K562 (cell line): ENCODE results near the gene IL1B. TPM values are rescaled to one million over a fixed set of nuclear protein-coding genes. Genes with fewer than 3 reads are reported as not detected.

Experiments used
- ATAC-seq: fragments of 200-7000 bp; cut with Tn5 transposase; 3 replicates; pipeline ENCODE4 v1.9.1; 2020; ENCODE audit warnings: moderate library complexity
- BruUV-seq: library from RNA; stranded (reverse); fragments of 400-500 nt; replicated peaks from 2 replicates; lab custom pipeline; 2021; lab: Mats Ljungman, UMichigan
- CTCF ChIA-PET: fragments of 300-600 bp; formaldehyde crosslinking; extraction: SDS; loops from one replicate; lab custom pipeline; 2021; ENCODE audit warnings: low intra/inter-chr PET ratio; lab: Yijun Ruan, JAX
- POLR2A ChIA-PET: fragments of 300-600, 350-650 bp; sonication (Branson Sonifier 250); formaldehyde crosslinking; extraction: SDS; loops from one replicate; lab custom pipeline; 2021; ENCODE audit warnings: antibody characterized with exemption, inconsistent platforms; lab: Yijun Ruan, JAX
- DNase-seq, 4 experiments: peaks; one replicate each; pipeline versions ENCODE4 v3.0.0 to v3.0.0-alpha.2; 2011 to 2018; ENCODE audit warnings: low spot score in 3 of 4, mixed read lengths in 3 of 4; ENCODE audit errors: extremely low read depth in 1 of 4
- FAIRE-seq: peaks from 2 replicates; lab custom pipeline; 2011; peaks lifted over from hg19 to GRCh38; lab: Jason Lieb, UNC
- H2AFZ ChIP-seq: 2 replicates; pipeline ENCODE4 v1.6.0; 2011; ENCODE audit warnings: low read depth, low read length, control low read depth, inconsistent platforms
- H3K27ac ChIP-seq: fragments of 200-600 bp; 3 replicates; pipeline ENCODE4 v1.8.0; 2011; ENCODE audit warnings: low read depth, mild to moderate bottlenecking, control low read depth, inconsistent platforms, low read length, moderate library complexity, mixed read lengths; ENCODE audit errors: extremely low read depth
- H3K27me3 ChIP-seq, 2 experiments: fragments of 300-600 bp in 1 of 2; 2 replicates in 1 of 2; 3 replicates in 1 of 2; pipeline versions ENCODE4 v1.6.0 to v1.8.0; 2011; ENCODE audit warnings: inconsistent platforms in 2 of 2, low read length in 2 of 2, mild to moderate bottlenecking in 1 of 2, mixed read lengths in 1 of 2, moderate library complexity in 1 of 2; ENCODE audit not compliant: control insufficient read depth in 2 of 2, insufficient read depth in 2 of 2
- H3K36me3 ChIP-seq: fragments of 300-600 bp; 3 replicates; pipeline ENCODE4 v1.8.0; 2011; ENCODE audit warnings: mild to moderate bottlenecking, low read length, inconsistent platforms; ENCODE audit not compliant: control insufficient read depth, insufficient read depth
- H3K4me1 ChIP-seq, 2 experiments: fragments of 200-600 bp in 1 of 2; replicated peaks in 1 of 2; 2 replicates in 1 of 2; 3 replicates in 1 of 2; pipeline versions ENCODE4 v1.5.1 to v1.8.0; 2011; ENCODE audit warnings: inconsistent platforms in 2 of 2, low read length in 2 of 2, mild to moderate bottlenecking in 1 of 2, mixed read lengths in 1 of 2, moderate library complexity in 1 of 2; ENCODE audit not compliant: control insufficient read depth in 2 of 2, insufficient read depth in 2 of 2
- H3K4me2 ChIP-seq: 2 replicates; pipeline ENCODE4 v1.6.1; 2011; ENCODE audit warnings: low read length, control low read depth, inconsistent platforms, mixed read lengths; ENCODE audit not compliant: insufficient read depth
- H3K4me3 ChIP-seq: fragments of 200-600 bp; sonication (generic), shearing (Covaris generic); 2 replicates; pipeline ENCODE4 v1.5.1; 2016; ENCODE audit warnings: control low read depth, inconsistent platforms
- H3K79me2 ChIP-seq: fragments of 200-600 bp; 3 replicates; pipeline ENCODE4 v1.8.0; 2011; ENCODE audit warnings: low read length, inconsistent platforms; ENCODE audit not compliant: control insufficient read depth, insufficient read depth
- H3K9ac ChIP-seq, 2 experiments: 2 replicates each; pipeline versions ENCODE4 v1.6.0 to v1.6.1; 2011; ENCODE audit warnings: low read depth in 2 of 2, low read length in 2 of 2, control low read depth in 1 of 2, inconsistent platforms in 1 of 2, mild to moderate bottlenecking in 1 of 2, mixed read lengths in 1 of 2; ENCODE audit not compliant: insufficient read depth in 1 of 2
- H3K9me1 ChIP-seq: one replicate; pipeline ENCODE4 v1.6.0; 2011; ENCODE audit warnings: inconsistent platforms, mild to moderate bottlenecking, low read length, moderate library complexity; ENCODE audit not compliant: control insufficient read depth, insufficient read depth
- H3K9me3 ChIP-seq: replicated peaks from 2 replicates; pipeline ENCODE4 v1.5.1; 2011; ENCODE audit warnings: low read depth, low read length, inconsistent platforms; ENCODE audit not compliant: control insufficient read depth, insufficient read depth
- H4K20me1 ChIP-seq: replicated peaks from 2 replicates; pipeline ENCODE4 v1.6.1; 2011; ENCODE audit warnings: low read length, inconsistent platforms, mixed read lengths; ENCODE audit not compliant: control insufficient read depth, insufficient read depth
- CBX3 ChIP-seq, 2 experiments: IDR thresholded peaks; 1 replicate in 1 of 2; 2 replicates in 1 of 2; pipeline ENCODE4 v1.6.1; 2012; ENCODE audit warnings: inconsistent platforms in 2 of 2, low read length in 2 of 2, borderline replicate concordance in 1 of 2, control low read depth in 1 of 2
- DMBX1 ChIP-seq: fragments of 250-450 bp; sonication (Bioruptor Pico); IDR thresholded peaks from 2 replicates; pipeline ENCODE4 v1.8.0; 2022; ENCODE audit warnings: inconsistent platforms, mild to moderate bottlenecking, moderate library complexity, borderline replicate concordance
- FOXA1 ChIP-seq: fragments of 450-650 bp; IDR thresholded peaks from 2 replicates; pipeline ENCODE4 v1.6.1; 2016; ENCODE audit warnings: mild to moderate bottlenecking, borderline replicate concordance
- IRF9 ChIP-seq: fragments of 450-650 bp; IDR thresholded peaks from 2 replicates; pipeline ENCODE4 v1.6.1; 2016; ENCODE audit warnings: missing biosample characterization, missing genetic modification characterization
- RB1 ChIP-seq: fragments of 450-650 bp; IDR thresholded peaks from 2 replicates; pipeline ENCODE4 v1.6.1; 2017; ENCODE audit warnings: low read depth, mild to moderate bottlenecking
- RUNX1 ChIP-seq: sonication (generic); IDR thresholded peaks from 2 replicates; pipeline ENCODE4 v1.6.1; 2016; ENCODE audit warnings: antibody characterized with exemption, low read depth
- SLC30A9 ChIP-seq: fragments of 250-450 bp; sonication (Bioruptor Pico); IDR thresholded peaks from 2 replicates; pipeline ENCODE4 v1.8.0; 2022; ENCODE audit warnings: mild to moderate bottlenecking, moderate library complexity
- SMAD2 ChIP-seq: fragments of 150-350 bp; IDR thresholded peaks from 2 replicates; pipeline ENCODE4 v1.6.1; 2014; ENCODE audit warnings: low read depth, mild to moderate bottlenecking, low read length
- TAF7 ChIP-seq: fragments of 450-650 bp; IDR thresholded peaks from 2 replicates; pipeline ENCODE4 v1.6.1; 2016; ENCODE audit warnings: missing genetic modification characterization, missing compliant biosample characterization
- ZZZ3 ChIP-seq: fragments of 450-650 bp; IDR thresholded peaks from 2 replicates; pipeline ENCODE4 v1.6.1; 2016; ENCODE audit warnings: antibody characterized with exemption, mild to moderate bottlenecking, moderate library complexity
- WGBS: fragments of 100-300 bp; shearing (Covaris generic); methylation state at CpG from one replicate; pipeline ENCODE4 v1.1.6; 2016; ENCODE audit warnings: low coverage, mixed read lengths; ENCODE audit not compliant: insufficient coverage; ENCODE audit errors: missing lambda C conversion rate; 5-methylcytosine and 5-hydroxymethylcytosine counted together
- in situ Hi-C: fragments of 300-500 bp; cut with MboI; formaldehyde crosslinking; loops from 4 replicates; pipeline ENCODE4 v1.15.0; 2018; ENCODE audit warnings: inconsistent platforms, mixed read lengths
- intact Hi-C: fragments of 100-400 bp; cut with micrococcal nuclease; formaldehyde crosslinking; loops from 2 replicates; pipeline ENCODE4 v1.14.2; 2022
- polyA plus RNA-seq, 8 experiments: library from polyadenylated mRNA; depleted of rRNA in 4 of 8; stranded (reverse) in 5 of 8; unstranded in 3 of 8; fragments of >200 nt; fragmentation: Nextera tagmentation in 2 of 8; fragmentation: Illumina TruSeq in 1 of 8; extraction: Ambion mirVana in 2 of 8; extraction: Trizol in 1 of 8; gene quantifications; 2 replicates each; pipeline versions ENCODE4 v1.2.1 to v1.2.3, GENCODE V29; 2011 to 2014; ENCODE audit warnings: inconsistent platforms in 1 of 8, missing spikeins in 1 of 8
- total RNA-seq, 7 experiments: library from RNA; depleted of rRNA in 6 of 7; stranded (reverse); fragments of >200 nt in 6 of 7; fragmentation: Illumina TruSeq in 2 of 7; extraction: Trizol in 2 of 7; gene quantifications; 2 replicates each; pipeline versions ENCODE4 v1.2.1 to v1.2.3, GENCODE V29; 2011 to 2021; ENCODE audit warnings: low replicate concordance in 1 of 7
- TF ChIP-seq, protein P1 (sequence below): fragments of 250-450 bp; sonication (Bioruptor Pico); IDR thresholded peaks from 2 replicates; pipeline ENCODE4 v1.5.0; 2021

IL1B gene
- total and polyA plus RNA-seq, 9 of the 15 experiments (the other 6 are each of a cell fraction or from before 2014, with no cell fraction given): 0.29 TPM; not detected in 8

DNA sequence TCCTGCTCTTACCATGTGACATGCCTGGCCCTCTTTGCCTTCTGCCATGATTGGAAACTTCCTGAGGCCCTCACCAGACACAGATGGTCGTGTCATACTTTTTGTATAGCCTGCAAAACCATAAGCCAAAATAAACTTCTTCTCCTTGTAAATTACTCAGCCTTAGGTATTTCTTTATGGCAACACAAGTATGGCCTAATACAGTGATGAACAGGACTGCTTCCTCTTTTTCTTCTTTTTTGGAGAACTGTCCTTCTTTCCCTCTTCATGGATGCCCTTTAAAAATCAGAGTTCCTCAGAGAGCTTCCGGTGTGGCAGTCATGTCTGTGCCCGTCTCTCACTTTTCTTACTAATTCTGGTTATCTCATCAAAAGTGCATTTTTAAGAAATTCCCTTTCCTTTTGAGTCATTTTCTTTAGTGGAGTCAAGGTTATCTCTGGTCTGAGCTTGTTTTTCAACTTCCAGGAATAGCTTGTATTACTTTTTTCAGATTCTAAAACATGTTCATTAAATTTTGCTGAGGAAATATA is 43.1 kb downstream of the IL1B start (continued):
- TF ChIP-seq FOXA1 (no peak), ZZZ3 (no peak), SMAD2 (no peak), TAF7 (tag) (no peak), RUNX1 (no peak), CBX3 (IDR thresholded peaks at IDR 0.05; ENCODE audit: borderline replicate concordance in 1 of 2, low read length in 2 of 2) (no peak), SLC30A9 (CRISPR knock-in tag) (no peak), RB1 (no peak)
- TF ChIP-seq, protein P1, sequence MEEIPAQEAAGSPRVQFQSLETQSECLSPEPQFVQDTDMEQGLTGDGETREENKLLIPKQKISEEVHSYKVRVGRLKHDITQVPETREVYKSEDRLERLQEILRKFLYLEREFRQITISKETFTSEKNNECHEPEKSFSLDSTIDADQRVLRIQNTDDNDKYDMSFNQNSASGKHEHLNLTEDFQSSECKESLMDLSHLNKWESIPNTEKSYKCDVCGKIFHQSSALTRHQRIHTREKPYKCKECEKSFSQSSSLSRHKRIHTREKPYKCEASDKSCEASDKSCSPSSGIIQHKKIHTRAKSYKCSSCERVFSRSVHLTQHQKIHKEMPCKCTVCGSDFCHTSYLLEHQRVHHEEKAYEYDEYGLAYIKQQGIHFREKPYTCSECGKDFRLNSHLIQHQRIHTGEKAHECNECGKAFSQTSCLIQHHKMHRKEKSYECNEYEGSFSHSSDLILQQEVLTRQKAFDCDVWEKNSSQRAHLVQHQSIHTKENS (CRISPR knock-in tag): no peak

DNA sequence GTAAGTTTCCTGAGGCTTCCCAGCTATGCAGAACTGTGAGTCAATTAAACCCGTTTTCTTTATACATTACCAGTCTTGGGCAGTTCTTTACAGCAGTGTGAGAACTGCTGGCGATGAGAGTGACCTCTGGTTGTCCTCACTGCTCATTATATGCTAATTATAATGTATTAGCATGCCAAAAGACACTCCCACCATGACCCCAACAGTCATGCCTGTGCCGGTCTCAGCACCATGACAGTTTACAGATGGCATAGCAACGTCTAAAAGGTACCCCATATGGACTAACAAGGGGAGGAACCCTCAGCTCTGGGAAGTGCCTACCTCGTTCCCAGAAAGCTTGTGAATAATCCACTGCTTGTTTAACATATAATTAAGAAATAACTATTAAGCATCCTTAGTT is 44.2 kb downstream of the IL1B start:
- no peaks in the 10 kb centered on the region for H3K27me3 ChIP-seq

More for the DNA sequence above, 44.2 kb downstream of the IL1B start:
- ChIA-PET POLR2A (interaction anchor here (2.0 kb wide), 1 partner anchor 12 kb away, joined by 7 read pairs; no protein-coding TSS in a partner anchor), CTCF (no interaction called here)
- Histone ChIP-seq H2AFZ (no peak overlapping the region), H4K20me1 (no peaks in the 10 kb centered on the region), H3K79me2 (no peaks in the 10 kb centered on the region), H3K4me2 (no peak overlapping the region), H3K4me1 (peaks cover 0 to 39% of the 10 kb centered on the region in 2 experiments; a peak in 4 of 5 replicates), H3K4me3 (no peak overlapping the region), H3K9me3 (0 out of 2 replicates have a peak, but pooled peaks cover 4% of the 10 kb centered on the region), H3K27ac (no peak overlapping the region), H3K9me1 (no peaks in the 10 kb centered on the region), H3K36me3 (no peaks in the 10 kb centered on the region), H3K9ac (no peak overlapping the region)
- DNase-seq (no peak), ATAC-seq (no peak), FAIRE-seq (no peak)
- intact Hi-C loops: no loop called here
- WGBS: 64% methylated on average over 5 of the region's 5 CpGs
- in situ Hi-C loops: no loop called here
- TF ChIP-seq IRF9 (no peak), DMBX1 (CRISPR knock-in tag) (0 out of 2 replicates have a peak, but pooled peaks have one; percentile 11)
- BruUV-seq: no TSS peak
